SK-N-MC (cell line): ENCODE measurements around the gene QSOX2.

ENCODE experiments used
- EZH2 ChIP-seq: fragments of 200-600 bp; sonication (generic); IDR thresholded peaks from one replicate; pipeline ENCODE4 v1.6.1; 2017; ENCODE audit warnings: antibody characterized with exemption
- FOXP2 ChIP-seq: optimal IDR thresholded peaks from 2 replicates; pipeline ENCODE3; 2011; ENCODE audit warnings: mild to moderate bottlenecking, moderate library complexity; ENCODE audit not compliant: insufficient read depth; ENCODE audit errors: extremely low read length, control extremely low read depth
- POLR2AphosphoS5 ChIP-seq: IDR thresholded peaks from 2 replicates; pipeline ENCODE4 v1.6.1; 2012; ENCODE audit warnings: mild to moderate bottlenecking, low read depth, low read length, borderline replicate concordance

- TF ChIP-seq POLR2AphosphoS5 (no peak), FOXP2 (no peak), EZH2 (no peak)
These were observed 38.9 kb downstream of the QSOX2 start for GRCh38 chr9:136206602-136207275.
